HG03196 (cell line): Measurements from ENCODE around the gene SMOC2.
"Not testable (repeated sequence)": the region's sequence is repeated elsewhere in the genome, so short reads cannot be mapped to it uniquely, and the experiment has no call there.

Experiments used
- ATAC-seq: cut with Tn5 transposase; IDR thresholded peaks from one replicate; pipeline ENCODE4 v1.9.1; 2021; ENCODE audit not compliant: unreplicated experiment

SMOC2 gene

DNA sequence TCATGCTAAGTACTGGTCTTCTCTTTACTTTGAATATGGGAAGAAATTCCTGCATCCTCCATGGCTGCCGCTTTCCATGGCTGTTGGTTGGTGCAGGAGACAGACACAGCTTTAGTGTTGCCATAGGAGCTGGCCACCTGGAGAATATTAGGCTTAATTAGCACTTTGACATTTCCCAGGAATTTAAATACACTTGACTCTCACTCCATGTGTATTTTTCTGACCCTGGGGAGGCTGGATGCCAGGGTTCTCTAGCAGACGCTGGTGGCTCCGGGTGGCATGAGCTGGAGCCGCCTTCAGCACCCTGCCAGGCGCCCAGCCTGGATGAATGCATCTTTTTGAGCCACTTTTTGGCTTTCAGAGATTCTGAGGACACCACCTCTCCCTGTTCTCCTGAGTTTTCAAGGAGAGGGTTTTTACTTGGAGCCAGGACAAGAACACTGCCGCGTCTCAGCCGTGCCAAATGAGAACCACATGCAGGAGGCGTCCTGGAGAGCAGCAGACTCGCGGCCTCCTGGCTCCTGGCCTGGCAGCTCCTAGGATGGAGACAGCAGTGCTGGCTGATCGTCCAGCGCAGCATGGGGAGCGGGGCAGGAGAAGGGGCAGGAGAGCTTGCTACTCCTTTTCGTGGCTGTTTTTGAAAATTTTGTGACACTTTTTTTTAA, 258.8 kb downstream of the SMOC2 start:
- no peak for ATAC-seq

GRCh38 chr6:168700880-168701279, 259.9 kb downstream of the SMOC2 start:
- no peak for ATAC-seq

DNA sequence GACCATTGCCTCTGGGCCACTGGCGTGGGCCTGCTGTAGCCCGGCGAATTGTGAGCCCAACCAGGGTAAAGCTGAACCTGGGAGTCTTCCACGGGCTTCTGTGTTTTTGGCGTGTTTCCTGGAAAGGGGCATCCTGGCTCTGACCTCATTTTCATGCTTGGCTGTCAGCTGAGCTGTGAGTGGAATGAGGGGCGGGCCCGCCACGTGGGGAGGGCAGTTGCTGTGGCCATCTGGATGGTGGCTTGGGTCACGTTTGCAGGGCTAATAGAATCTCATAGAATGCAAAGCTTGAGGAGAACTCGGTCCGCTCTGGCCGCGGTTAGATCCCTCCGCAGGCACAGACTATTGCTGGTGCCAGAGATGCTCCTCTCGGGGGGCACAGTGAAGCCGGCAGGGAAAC, 263.0 kb downstream of the SMOC2 start:
- no peak for ATAC-seq

DNA sequence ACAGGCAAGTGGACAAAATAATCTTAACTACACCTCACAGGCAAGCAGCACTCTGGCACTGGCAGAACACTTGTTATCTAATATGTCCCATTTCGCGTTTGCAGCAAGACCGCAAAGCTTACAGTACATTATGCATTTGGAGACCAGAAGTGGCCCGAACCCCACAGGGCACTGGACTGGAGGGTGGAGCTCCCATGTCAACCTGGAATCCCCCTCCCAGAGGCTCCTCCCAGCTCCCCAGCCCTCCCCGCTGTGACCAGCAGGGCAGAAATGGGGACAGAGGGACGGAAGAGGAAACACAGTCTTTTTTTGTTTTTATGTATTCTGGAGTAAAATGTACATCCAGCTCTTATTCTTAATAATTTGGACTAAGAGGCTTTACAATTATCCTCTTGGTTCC, 263.7 kb downstream of the SMOC2 start:
- no peak for ATAC-seq

DNA sequence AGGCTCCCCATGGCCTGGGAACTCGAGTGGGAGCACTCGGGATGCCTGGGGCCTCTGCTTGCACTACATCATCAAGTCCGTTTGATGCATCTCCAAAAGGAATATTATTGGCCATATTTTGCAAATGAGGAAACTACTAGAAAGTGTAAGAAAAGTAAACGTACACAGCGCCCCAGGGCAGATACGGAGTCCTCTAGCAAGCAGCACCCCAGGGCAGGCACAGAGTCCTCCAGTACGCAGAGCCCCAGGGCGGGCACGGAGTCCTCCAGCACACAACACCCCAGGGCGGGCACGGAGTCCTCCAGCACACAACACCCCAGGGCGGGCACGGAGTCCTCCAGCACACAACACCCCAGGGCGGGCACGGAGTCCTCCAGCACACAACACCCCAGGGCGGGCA, 264.3 kb downstream of the SMOC2 start:
- ATAC-seq = not testable (repeated sequence)

DNA sequence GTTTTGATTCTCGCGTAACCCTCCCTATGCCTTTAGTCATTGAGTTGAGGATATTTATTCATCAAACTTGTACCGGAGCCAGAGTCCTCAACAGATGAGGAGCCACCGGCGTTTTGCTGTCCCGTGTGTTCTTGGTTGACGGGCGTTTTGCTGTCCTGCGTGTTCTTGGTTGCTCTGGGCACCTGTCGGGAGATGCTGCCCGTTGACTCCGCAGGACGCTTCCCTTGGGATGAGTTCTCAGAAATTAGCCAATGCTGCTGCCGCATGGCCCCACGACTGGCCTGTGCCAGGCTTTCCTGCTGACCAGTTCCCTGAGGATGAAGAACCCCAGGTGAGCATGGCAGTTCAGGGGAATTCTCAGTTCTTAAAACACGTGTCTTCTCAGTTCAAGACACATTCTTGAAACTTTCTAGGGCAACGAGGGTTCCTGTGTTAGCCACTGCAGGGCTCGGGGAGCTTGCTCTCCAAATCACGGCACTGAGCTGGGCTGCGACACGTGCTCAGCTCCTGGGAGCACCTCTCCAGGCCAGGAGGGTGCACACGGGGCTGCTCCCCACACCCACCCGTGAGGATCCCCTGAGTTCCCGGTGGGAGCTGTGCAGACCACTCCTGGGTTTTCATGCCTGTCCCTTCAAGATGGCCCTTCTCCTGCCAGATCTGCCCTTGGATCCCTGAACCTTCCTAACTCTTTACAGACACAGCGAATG, 265.6 kb downstream of the SMOC2 start:
- no peak for ATAC-seq

DNA sequence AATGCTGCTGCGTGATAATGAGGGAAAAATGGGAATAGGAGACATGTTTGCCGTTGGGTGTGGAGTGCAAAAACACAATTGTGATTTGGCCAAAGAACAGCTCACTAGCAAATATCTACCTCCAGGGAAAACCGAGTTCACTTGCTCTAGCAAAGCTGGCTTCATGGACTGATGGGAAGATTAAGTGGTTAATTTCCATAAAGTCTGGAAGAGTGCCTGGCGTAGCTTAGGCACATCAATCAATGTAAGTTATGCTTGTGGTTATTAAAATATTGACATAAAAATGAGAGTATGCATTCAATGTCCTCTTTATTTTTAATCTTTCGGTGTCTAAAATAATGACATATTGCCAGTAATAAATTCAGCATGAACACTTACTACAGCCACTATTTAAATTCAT, 267.5 kb downstream of the SMOC2 start:
- no peak for ATAC-seq

GRCh38 chr6:168708984-168709383, 268.0 kb downstream of the SMOC2 start:
- no peak for ATAC-seq

DNA sequence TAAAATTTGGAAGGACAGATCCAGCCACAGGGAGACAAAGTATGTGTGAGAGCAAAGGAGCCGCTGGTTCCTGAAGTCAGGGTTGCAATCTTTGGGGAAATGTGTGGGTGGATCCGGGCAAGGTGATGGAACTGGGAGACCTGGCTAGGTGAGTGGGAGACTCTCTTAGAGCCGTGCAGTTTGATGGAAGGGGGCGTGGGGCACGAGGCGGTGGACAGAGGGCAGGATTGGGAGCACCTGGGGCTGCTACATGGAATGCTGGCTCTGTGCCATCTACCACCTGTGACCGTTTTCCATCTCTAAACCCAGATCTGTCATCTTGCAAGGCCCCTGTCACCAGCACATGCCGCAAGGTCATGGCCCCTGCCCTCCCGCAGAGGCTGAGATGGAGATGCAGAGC, 268.4 kb downstream of the SMOC2 start:
- no peak for ATAC-seq

DNA sequence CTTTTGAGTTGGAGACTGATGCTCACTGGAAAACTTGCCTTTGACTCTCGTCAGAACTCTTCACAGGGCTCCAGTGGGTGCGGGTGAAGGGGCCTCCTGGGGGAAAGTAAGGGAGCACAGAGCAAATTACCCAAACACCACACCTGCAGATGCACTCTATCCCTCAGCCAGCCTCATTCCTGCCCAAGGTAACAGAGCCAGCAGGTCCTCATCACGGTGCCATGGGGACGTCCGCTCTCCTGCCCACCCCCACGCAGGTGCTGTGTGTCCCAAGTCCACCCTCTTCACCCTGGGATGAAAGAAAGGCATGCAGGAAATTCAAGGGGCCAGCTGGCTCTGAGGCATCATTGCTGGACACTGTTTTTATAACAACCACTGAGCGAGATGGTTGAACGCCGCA, 269.0 kb downstream of the SMOC2 start:
- no peak for ATAC-seq

DNA sequence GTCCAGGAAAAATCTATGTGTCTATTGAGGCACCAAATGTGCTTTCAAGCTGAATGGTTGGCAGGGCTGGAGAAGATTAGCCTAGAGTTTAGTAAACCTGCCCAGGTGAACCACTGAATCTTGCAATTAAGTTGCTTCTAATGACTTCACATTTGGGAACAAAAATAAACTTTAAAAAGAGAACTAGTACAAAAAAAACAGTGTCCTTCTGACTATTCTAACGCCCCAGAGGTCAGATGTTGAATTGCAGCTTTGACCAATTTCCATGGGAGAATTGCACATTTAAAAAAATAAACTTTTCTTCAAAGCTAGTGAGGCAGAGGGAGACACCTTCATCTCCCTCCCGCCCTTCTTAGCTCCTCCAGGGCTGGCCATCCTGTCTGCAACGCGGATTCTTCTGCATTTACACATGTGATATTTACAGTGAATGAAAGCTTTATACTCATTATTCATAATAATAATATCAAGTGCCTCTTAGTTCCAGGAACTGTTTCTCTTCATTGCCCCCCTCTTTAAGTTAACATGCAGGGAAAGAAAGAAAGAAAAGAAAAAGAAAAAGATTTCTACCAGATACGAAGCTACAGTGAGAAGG, 270.2 kb downstream of the SMOC2 start:
- ATAC-seq = no peak

GRCh38 chr6:168711666-168712300, 270.8 kb downstream of the SMOC2 start:
- ATAC-seq = no peak

DNA sequence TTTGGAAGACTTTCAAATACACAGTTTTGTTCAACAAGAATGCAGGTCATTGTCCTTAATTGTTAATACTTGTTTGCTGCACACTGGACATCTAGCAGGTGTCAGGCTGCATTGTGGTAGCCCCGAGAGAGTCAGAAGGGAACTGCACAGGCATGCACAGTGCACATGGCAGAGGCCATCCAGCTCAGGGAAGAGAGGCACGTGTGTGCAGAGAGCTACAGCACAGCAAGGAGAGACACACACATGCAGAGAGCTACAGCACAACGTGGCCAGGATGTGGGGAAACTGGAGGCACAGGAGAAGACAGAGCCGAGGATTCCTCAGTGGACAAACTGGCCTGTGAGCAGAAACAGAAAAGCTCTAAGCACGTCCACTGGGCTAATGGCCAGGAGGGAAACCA, 272.0 kb downstream of the SMOC2 start:
- no peak for ATAC-seq

GRCh38 chr6:168713839-168714238, 272.9 kb downstream of the SMOC2 start:
- ATAC-seq = no peak

DNA sequence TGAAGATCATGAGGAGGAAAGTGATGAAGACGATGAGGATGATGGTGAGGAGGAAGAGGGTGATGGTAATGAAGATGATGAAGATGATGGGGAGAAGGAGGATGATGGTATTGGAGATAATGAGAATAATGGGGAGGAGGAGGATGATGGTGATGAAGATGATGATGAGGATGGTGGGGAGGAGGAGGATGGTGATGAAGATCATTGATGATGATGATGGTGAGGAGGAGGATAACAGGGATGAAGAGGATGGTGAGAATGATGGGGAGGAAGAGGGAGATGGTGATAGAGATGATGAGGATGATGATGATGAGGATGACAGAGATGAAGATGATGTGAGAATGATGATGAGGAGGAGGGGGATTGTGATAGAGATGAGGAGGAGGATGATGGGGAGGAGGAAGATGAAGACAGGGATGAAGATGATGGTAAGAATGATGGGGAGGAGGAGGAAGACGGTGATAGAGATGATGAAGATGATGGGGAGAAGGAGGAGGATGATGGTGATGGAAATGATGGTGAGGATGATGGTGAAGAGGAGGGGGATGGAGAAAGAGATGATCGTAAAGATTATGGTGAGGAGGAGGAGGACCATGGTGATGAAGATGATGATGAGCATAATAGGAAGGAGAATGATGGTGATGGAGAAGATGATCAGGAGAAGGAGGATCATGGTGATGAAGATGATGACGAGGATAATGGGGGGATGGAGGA, 273.7 kb downstream of the SMOC2 start:
- ATAC-seq = no peak

DNA sequence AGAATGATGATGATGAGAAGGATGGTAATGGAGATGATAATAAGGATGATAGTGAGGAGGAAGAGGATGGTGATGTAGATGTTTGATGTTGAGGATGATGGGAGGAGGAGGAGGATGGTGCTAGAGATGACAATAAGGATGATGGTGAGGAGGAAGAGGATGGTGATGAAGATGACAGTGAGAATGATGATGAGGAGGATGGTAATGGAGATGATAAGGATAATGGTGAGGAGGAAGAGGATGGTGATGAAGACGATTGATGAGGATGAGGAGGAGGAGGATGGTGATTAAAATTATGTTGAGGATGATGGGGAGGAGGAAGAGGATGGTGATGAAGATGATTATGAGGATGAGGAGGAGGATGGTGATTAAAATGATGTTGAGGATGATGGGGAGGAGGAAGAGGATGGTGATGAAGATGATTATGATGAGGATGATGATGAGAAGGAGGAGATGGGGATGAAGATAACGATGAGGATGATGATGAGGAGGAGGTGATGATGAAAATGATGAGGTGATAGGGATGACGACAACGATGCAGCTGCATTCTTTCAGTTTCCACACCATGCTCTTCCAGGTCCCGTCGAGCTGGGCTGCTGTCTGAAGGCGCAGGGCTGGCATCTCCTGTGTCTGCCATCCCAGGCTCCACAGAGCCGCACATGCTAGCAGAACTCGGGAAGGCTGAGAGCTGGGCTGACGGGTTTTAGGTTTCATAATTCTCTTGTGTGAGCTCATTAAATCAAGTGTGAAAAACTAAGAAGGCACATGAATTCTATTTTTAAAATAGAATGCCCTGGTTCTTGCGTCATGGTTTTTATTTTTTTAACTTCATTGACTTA, 274.9 kb downstream of the SMOC2 start:
- ATAC-seq = no peak

- no peak for ATAC-seq
Observed at GRCh38 chr6:168716581-168716980, 275.6 kb downstream of the SMOC2 start.

GRCh38 chr6:168717491-168717890, 276.5 kb downstream of the SMOC2 start:
- no peak for ATAC-seq
